Measurements from ENCODE around the gene DYRK3. TPM values are rescaled to one million over a fixed set of nuclear protein-coding genes. Genes with fewer than 3 reads are reported as not detected.

Gene DYRK3
- total and polyA plus RNA-seq, 2 of the 13 experiments (the other 11 are each of a cell fraction or from before 2014, with no cell fraction given), result 0.48 to 2.8 TPM

DNA sequence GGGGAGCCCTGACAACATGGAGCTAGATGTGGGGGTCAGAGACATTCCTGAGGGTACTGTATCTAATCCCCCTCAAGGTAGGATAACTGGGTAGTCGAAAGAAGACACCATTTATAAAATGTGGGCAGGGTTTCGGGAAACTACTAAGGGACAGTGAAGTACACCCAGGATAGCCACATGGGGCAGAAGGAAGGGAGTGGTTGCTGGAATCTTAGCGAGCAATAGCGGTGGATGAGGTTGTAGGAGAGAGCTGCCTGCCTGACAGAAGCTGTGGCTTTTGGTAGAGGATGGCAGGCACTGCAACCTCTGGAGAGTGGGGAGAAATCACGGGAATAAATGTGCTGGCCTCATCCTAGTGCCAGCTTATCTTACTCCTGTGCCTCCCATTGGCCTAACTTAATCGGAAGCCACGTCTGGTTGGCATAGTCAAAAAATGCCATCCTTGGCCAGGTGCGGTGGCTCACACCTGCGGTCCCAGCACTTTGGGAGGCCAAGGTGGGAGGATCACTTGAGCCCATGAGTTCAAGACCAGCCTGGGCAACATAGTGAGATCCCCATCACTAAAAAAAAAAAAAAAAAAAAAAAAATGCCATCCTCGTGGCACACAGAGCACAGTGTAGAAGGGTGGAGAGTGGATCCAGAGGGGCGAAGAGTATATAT is 26.0 kb downstream of the DYRK3 start:
- CTCF ChIA-PET (ENCODE audit: low intra/inter-chr PET ratio, low total read pairs), result no interaction called here
- H3K36me3 ChIP-seq (replicated peaks in 1 of 2; ENCODE audit: control insufficient read depth in 1 of 2, insufficient read depth in 2 of 2, low read length in 2 of 2), result no peaks in the 10 kb centered on the region
- no TSS peak for BruUV-seq (replicated peaks)
- no peak overlapping the region for H3K4me3 ChIP-seq (replicated peaks in 1 of 3; ENCODE audit: insufficient read depth in 1 of 3, low read depth in 2 of 3, low read length in 3 of 3)
- DNase-seq (ENCODE audit: low spot score) (no peak), ATAC-seq (no peak), FAIRE-seq (no peak)
- no peak overlapping the region for H2AFZ ChIP-seq (ENCODE audit: low read length)
- no peaks in the 10 kb centered on the region for H4K20me1 ChIP-seq (ENCODE audit: insufficient read depth, low read length)
- H3K4me2 ChIP-seq (ENCODE audit: low read depth, low read length), result no peak overlapping the region
- H3K9me3 ChIP-seq (ENCODE audit: low read length), result no peaks in the 10 kb centered on the region
- no peaks in the 10 kb centered on the region for H3K79me2 ChIP-seq (ENCODE audit: insufficient read depth, low read length)
- intact Hi-C loops (cut with micrococcal nuclease; ENCODE audit: unreplicated experiment), result no loop called here
- peaks cover 2 to 31% of the 10 kb centered on the region in 2 experiments for H3K27me3 ChIP-seq (ENCODE audit: control insufficient read depth in 1 of 2, insufficient read depth in 2 of 2, low read length in 2 of 2)
- H3K27ac ChIP-seq (ENCODE audit: extremely low read length, insufficient read depth, low read length), result no peak overlapping the region
- WGBS (ENCODE audit: low lambda C conversion rate), result 30% methylated on average over 11 of the region's 11 CpGs
- TF ChIP-seq DR1 (CRISPR knock-in tag; IDR thresholded peaks at IDR 0.05) (no peak), ZSCAN12 (CRISPR knock-in tag; IDR thresholded peaks at IDR 0.05) (no peak), ZNF570 (CRISPR knock-in tag; IDR thresholded peaks at IDR 0.05; ENCODE audit: borderline replicate concordance) (no peak), MEIS1 (CRISPR knock-in tag; IDR thresholded peaks at IDR 0.05; ENCODE audit: borderline replicate concordance) (no peak), ZNF563 (CRISPR knock-in tag; IDR thresholded peaks at IDR 0.05) (no peak), ZSCAN31 (CRISPR knock-in tag; IDR thresholded peaks at IDR 0.05; ENCODE audit: low read depth) (no peak), SRY (CRISPR knock-in tag; IDR thresholded peaks at IDR 0.05) (no peak), ZNF841 (CRISPR knock-in tag; IDR thresholded peaks at IDR 0.05; ENCODE audit: borderline replicate concordance) (no peak)
- TF ChIP-seq, protein P1, sequence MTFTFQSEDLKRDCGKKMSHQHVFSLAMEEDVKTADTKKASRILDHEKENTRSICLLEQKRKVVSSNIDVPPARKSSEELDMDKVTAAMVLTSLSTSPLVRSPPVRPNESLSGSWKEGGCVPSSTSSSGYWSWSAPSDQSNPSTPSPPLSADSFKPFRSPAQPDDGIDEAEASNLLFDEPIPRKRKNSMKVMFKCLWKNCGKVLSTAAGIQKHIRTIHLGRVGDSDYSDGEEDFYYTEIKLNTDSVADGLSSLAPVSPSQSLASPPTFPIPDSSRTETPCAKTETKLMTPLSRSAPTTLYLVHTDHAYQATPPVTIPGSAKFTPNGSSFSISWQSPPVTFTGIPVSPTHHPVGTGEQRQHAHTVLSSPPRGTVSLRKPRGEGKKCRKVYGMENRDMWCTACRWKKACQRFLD (CRISPR knock-in tag; IDR thresholded peaks at IDR 0.05; ENCODE audit: borderline replicate concordance), result no peak
- TF ChIP-seq, protein P2, sequence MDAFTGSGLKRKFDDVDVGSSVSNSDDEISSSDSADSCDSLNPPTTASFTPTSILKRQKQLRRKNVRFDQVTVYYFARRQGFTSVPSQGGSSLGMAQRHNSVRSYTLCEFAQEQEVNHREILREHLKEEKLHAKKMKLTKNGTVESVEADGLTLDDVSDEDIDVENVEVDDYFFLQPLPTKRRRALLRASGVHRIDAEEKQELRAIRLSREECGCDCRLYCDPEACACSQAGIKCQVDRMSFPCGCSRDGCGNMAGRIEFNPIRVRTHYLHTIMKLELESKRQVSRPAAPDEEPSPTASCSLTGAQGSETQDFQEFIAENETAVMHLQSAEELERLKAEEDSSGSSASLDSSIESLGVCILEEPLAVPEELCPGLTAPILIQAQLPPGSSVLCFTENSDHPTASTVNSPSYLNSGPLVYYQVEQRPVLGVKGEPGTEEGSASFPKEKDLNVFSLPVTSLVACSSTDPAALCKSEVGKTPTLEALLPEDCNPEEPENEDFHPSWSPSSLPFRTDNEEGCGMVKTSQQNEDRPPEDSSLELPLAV (CRISPR knock-in tag; conservative IDR thresholded peaks at IDR 0.05; ENCODE audit: low read depth), result no peak
- TF ChIP-seq, protein P3, sequence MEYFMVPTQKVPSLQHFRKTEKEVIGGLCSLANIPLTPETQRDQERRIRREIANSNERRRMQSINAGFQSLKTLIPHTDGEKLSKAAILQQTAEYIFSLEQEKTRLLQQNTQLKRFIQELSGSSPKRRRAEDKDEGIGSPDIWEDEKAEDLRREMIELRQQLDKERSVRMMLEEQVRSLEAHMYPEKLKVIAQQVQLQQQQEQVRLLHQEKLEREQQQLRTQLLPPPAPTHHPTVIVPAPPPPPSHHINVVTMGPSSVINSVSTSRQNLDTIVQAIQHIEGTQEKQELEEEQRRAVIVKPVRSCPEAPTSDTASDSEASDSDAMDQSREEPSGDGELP (IDR thresholded peaks at IDR 0.05; ENCODE audit: borderline replicate concordance, low read depth), result no peak
- H3K4me1 ChIP-seq (ENCODE audit: insufficient read depth, low read length), result peaks cover 22% of the 10 kb centered on the region
- in situ Hi-C loops (cut with HindIII; ENCODE audit: extremely low pct_ligation_motif_present, low pct_unique_long_range_greater_than_20kb), result no loop called here
- POLR2A ChIA-PET, result no interaction called here
- no peak overlapping the region for H3K9ac ChIP-seq (ENCODE audit: insufficient read depth, low read depth, low read length)
